ENCODE data around the gene MCTP1.
"Not testable (repeated sequence)": the region's sequence is repeated elsewhere in the genome, so short reads cannot be mapped to it uniquely, and the experiment has no call there.

Gene MCTP1

GRCh38 chr5:95027151-95027721, 257.7 kb downstream of the MCTP1 start:
- DNase-seq (ENCODE audit: low read depth), result no peak

DNA sequence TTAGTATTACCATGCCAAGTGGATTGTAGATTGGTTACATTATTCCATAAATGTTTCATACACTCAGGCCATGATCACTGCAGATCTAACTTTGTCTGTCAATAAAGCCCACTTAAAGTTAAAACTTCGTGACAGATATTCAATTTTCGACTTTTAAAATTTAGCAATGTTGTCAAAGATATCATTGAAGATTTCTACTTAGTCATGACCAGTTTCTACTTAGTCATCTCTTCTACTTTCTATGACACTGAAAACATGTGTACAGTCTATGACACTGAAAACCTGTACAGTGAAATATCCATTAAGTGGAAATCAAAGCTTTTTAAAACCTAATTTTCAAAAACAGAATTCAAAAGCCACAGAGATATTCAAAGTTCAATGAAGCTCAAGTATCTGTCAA, 258.2 kb downstream of the MCTP1 start:
- DNase-seq (ENCODE audit: low read depth), result no peak

DNA sequence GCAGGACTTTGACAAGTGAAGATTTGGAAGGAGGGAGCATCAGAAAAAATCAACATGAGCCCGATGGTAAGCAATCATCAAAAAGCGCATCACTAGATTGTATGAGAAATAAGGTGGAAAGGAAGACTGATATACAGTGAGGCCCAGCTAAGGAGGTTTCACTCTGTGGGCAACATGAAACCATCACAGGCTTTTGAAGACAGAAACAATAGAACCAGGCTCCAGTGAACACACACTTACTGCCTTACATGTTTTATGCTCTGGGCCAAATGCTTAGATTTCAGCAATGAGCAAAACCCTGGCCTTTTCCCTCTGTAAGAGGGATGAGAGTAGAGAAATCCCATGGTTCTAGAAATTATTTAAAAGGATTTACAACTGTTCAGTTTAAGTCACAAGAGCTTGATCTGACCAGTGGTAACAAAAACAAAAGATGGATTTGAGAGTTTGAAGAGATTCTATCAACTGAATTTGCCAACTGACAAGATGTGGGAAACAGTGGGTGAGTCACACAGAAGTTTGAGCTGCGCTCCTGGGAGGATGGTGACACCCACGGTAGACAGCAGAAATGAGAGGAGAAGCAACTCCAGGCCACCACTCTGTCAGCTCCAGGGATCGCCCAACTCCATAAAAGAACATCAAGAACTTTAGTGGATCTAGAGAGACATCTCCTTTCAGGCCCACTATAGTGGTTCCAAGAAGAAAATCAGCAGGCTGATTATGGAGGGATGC, 261.8 kb downstream of the MCTP1 start:
- no peak for DNase-seq (ENCODE audit: low read depth)

DNA sequence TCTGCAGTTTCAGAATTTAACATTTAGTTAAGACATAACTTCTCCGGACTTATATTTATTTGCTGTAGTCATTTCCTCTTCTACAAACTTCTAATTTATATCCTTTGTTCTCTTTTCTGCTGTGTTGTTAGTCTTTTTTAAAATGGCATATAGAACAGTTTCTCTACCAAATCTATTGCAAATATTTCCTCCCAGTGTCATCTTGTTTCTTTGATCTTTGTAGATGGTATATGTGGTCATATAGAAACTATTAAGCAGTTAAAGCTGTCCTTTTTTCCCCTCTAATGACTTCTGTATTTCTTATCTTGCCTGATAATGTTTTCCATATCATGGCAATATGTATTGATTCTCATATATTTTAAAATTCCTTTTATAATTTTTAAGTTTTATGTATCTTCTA, 264.5 kb downstream of the MCTP1 start:
- DNase-seq (ENCODE audit: low read depth), result no peak

- DNase-seq (ENCODE audit: low read depth), result no peak
Observed at GRCh38 chr5:95018946-95019345, 265.9 kb downstream of the MCTP1 start.

DNA sequence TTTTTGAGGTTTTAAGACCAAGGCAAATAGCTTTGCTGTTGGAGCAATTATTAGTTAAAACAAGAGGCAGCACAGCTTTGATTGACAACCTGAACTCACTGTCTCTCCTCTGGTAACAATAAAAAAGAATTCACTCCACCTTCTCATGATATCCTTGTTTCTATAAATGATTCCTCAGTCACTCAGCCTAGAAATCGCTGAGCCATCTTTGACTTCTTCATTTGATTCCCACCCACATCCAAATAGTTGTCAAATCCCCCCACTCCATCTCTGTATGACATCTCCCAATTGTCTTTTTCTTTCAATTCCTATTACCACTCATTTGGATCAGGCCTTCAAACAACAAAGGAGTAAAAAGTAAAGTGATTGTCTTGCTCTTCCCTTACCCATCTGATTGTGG, 266.4 kb downstream of the MCTP1 start:
- no peak for DNase-seq (ENCODE audit: low read depth)

- no peak for DNase-seq (ENCODE audit: low read depth)
Observed at GRCh38 chr5:95009812-95010211, 275.1 kb downstream of the MCTP1 start.

- DNase-seq (ENCODE audit: low read depth), result no peak
Observed at GRCh38 chr5:95007921-95008597, 276.8 kb downstream of the MCTP1 start.

- DNase-seq (ENCODE audit: low read depth), result no peak
Observed at GRCh38 chr5:95005811-95006210, 279.1 kb downstream of the MCTP1 start.

DNA sequence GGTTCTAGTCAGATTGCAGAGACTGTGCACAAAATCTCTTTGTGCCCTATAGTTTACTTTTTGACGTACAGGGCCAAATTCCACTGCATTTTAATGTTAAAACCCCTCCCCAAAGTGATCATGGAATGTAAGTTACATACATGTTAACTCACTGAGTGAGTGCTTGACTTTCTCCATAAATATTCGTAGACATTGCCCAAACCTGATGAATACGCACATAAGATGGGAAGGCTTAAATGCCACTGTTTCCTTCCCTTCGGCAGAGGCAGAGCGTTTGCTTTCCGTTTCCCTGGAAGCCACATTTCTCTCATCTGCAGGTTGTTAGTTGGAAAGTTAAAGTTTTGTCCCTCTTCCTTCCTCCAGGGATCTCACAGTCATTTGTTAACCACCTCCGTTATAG, 286.2 kb downstream of the MCTP1 start:
- DNase-seq (ENCODE audit: low read depth), result no peak

GRCh38 chr5:94994537-94994936, 290.4 kb downstream of the MCTP1 start:
- DNase-seq (ENCODE audit: low read depth), result not testable (repeated sequence)

DNA sequence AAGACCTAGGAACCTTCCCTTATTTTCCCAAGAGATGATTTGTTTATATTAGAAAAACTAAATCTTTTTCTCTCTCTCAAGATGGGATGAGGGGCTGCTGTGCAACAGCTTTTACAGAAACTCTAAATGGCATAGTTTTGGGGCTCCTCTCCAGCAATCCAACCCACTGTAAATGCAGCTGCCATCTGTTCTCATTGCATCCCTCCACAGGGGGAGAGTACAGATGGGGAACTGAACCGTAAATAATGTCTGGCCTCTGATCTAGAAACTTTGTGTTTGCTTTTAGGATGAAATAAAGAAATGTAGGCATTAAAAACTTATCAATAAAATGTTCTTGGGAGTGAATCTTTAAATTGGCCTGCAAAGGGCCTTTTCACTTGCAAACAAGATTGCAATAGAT, 291.4 kb downstream of the MCTP1 start:
- no peak for DNase-seq (ENCODE audit: low read depth)

DNA sequence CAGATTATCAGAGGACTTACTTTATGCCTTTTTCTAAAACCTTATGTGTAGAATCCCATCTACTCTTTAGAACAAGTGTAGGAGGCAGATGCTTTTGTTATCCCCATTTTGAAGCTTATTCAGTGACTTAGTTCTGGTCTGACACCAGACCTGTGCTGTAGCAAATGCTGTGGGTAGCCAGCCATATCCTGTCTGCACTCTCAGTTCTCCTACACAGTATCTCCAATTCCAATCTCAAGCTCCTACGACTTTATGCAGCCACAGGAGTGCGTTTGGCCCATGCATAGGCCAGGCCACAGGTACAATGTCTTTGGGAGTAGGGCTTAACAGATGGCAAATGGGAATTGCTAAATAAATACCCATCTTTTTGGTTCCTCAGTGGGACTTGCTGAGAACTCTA, 292.6 kb downstream of the MCTP1 start:
- no peak for DNase-seq (ENCODE audit: low read depth)

GRCh38 chr5:94983861-94984535, 300.9 kb downstream of the MCTP1 start:
- no peak for DNase-seq (ENCODE audit: low read depth)

GRCh38 chr5:94977437-94977836, 307.5 kb downstream of the MCTP1 start:
- DNase-seq (ENCODE audit: low read depth), result no peak

- DNase-seq (ENCODE audit: low read depth), result no peak
Observed at GRCh38 chr5:94976853-94977252, 308.0 kb downstream of the MCTP1 start.

DNA sequence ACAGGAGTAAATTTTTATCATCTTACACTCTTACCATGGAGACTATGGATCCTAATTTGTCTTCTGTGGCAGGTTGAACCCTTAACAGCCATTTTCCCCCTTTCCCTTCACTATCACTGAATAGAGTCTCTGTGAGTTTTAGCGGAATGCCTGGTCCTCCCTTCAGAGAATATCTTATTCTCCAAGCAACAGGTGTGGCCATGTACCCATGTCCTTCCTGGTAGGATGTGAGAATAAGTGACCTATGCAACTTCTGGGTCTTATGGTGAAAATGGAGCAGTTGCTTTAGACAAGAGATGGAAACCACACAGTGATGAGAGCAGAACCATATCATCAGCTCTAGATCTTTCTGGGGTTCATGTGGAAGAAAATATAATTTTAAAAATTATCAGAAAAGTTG, 312.6 kb downstream of the MCTP1 start:
- no peak for DNase-seq (ENCODE audit: low read depth)

GRCh38 chr5:94969174-94969573, 315.7 kb downstream of the MCTP1 start:
- DNase-seq (ENCODE audit: low read depth), result no peak

GRCh38 chr5:94968507-94969095, 316.3 kb downstream of the MCTP1 start:
- DNase-seq (ENCODE audit: low read depth), result no peak

- DNase-seq (ENCODE audit: low read depth), result no peak
Observed at GRCh38 chr5:94967525-94967924, 317.4 kb downstream of the MCTP1 start.

GRCh38 chr5:94959279-94959678, 325.6 kb downstream of the MCTP1 start:
- DNase-seq (ENCODE audit: low read depth), result not testable (repeated sequence)

DNA sequence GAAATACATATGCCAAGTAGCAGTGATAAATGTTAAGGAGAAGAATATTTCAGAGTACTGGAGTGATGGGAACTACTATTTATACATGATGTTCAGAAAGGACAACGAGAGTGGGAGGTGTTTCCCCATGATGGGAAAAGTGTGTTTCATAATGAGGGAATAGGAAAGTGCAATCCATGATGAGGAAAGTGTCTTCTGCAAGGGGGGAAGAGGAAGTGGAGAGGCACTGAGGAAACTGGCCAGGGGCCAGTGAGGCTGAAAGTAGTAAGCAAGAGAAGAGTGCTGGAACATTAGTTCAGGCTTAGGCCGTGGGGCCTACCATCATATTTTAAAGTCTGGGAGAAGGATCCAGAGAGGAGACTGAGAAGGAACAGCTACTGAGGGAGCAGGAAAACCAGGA, 339.2 kb downstream of the MCTP1 start:
- DNase-seq (ENCODE audit: low read depth), result no peak

DNA sequence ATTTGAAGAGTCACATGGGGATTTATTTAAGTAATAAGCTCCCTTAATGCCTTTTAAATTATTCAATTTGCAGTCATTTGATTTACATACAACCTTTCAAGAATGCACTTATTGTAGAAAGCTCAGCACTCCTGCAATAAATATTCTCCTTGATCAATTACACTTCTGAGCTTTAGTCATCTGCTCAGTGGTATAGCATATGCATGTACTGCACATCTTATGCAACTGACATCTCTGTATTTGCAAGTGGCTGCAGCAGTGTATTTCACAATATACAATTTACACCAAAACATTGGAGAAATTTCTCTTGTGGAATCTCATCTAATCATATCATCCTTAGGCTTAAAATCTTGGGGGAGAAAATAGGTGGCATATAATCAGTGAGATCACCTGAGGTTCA, 340.7 kb downstream of the MCTP1 start:
- DNase-seq (ENCODE audit: low read depth), result no peak

Measured in activated T-helper 1 cell treated with Interleukin-2 at 50 U/mL for 16 hours (primary cell).